CD14-positive monocyte (primary cell): Measurements from ENCODE around the gene PRSS16. TPM values are rescaled to one million over a fixed set of nuclear protein-coding genes. Genes with fewer than 3 reads are reported as not detected.

Experiments used
- DNase-seq, 3 donors: peaks; one replicate each; pipeline ENCODE4 v3.0.0-alpha.2; 2011 to 2022
- H2AFZ ChIP-seq: 2 replicates; pipeline ENCODE4 v1.6.0; 2012; ENCODE audit warnings: mild to moderate bottlenecking, low read depth, low read length, inconsistent platforms; ENCODE audit not compliant: insufficient read depth, poor library complexity, severe bottlenecking
- H3K27ac ChIP-seq, 2 donors: 1 replicate in 1 of 2; 2 replicates in 1 of 2; pipeline ENCODE4 v1.5.1; 2012 to 2013; ENCODE audit warnings: low read length in 2 of 2, control low read depth in 1 of 2, inconsistent platforms in 1 of 2, low read depth in 1 of 2, mild to moderate bottlenecking in 1 of 2
- H3K27me3 ChIP-seq, 2 donors: one replicate each; pipeline versions ENCODE4 v1.6.0 to v1.6.1; 2011 to 2013; ENCODE audit warnings: low read length in 2 of 2; ENCODE audit not compliant: control insufficient read depth in 2 of 2, insufficient read depth in 2 of 2
- H3K36me3 ChIP-seq, 2 donors: replicated peaks in 1 of 2; 1 replicate in 1 of 2; 2 replicates in 1 of 2; pipeline versions ENCODE4 v1.5.1 to v1.6.1; 2012 to 2013; ENCODE audit warnings: low read length in 2 of 2, control low read depth in 1 of 2, inconsistent platforms in 1 of 2, mild to moderate bottlenecking in 1 of 2; ENCODE audit not compliant: insufficient read depth in 2 of 2, control insufficient read depth in 1 of 2
- H3K4me1 ChIP-seq, 2 donors: 1 replicate in 1 of 2; 2 replicates in 1 of 2; pipeline versions ENCODE4 v1.5.1 to v1.6.1; 2012 to 2013; ENCODE audit warnings: low read length in 2 of 2, control low read depth in 1 of 2, inconsistent platforms in 1 of 2, mild to moderate bottlenecking in 1 of 2, moderate library complexity in 1 of 2; ENCODE audit not compliant: insufficient read depth in 2 of 2, control insufficient read depth in 1 of 2
- H3K4me2 ChIP-seq: replicated peaks from 2 replicates; pipeline ENCODE3; 2012; ENCODE audit warnings: low read length, moderate library complexity, mild to moderate bottlenecking; ENCODE audit not compliant: poor library complexity, severe bottlenecking; ENCODE audit errors: extremely low read depth
- H3K4me3 ChIP-seq, 3 experiments: fragments of 200-600 bp in 1 of 3; sonication (generic) in 1 of 3; replicated peaks in 1 of 3; 1 replicate in 2 of 3; 2 replicates in 1 of 3; pipeline ENCODE4 v1.5.1; 2011 to 2013; ENCODE audit warnings: low read length in 3 of 3, mild to moderate bottlenecking in 3 of 3, control low read depth in 2 of 3, low read depth in 2 of 3, inconsistent platforms in 1 of 3, moderate library complexity in 1 of 3
- H3K79me2 ChIP-seq: 2 replicates; pipeline ENCODE4 v1.6.0; 2012; ENCODE audit warnings: mild to moderate bottlenecking, control low read depth, inconsistent platforms, low read length, moderate library complexity; ENCODE audit not compliant: insufficient read depth
- H3K9ac ChIP-seq: 2 replicates; pipeline ENCODE4 v1.6.0; 2017; ENCODE audit warnings: low read length, mild to moderate bottlenecking; ENCODE audit not compliant: insufficient read depth, poor library complexity, severe bottlenecking
- H3K9me3 ChIP-seq, 2 donors: replicated peaks in 1 of 2; 1 replicate in 1 of 2; 2 replicates in 1 of 2; pipeline versions ENCODE4 v1.5.1 to v1.6.1; 2012 to 2013; ENCODE audit warnings: low read length in 2 of 2, control low read depth in 1 of 2; ENCODE audit not compliant: control insufficient read depth in 1 of 2, insufficient read depth in 1 of 2
- H4K20me1 ChIP-seq: 2 replicates; pipeline ENCODE4 v1.6.0; 2012; ENCODE audit warnings: mild to moderate bottlenecking, low read length, control low read depth, moderate library complexity; ENCODE audit not compliant: insufficient read depth
- H3K27ac Mint-ChIP-seq, 7 donors: one replicate each; pipeline ENCODE4 v1.8.0; 2020; ENCODE audit warnings: mild to moderate bottlenecking in 7 of 7, mixed read lengths in 7 of 7, moderate library complexity in 6 of 7, inconsistent platforms in 2 of 7
- H3K27me3 Mint-ChIP-seq, 3 donors: one replicate each; pipeline ENCODE4 v1.8.0; 2021 to 2022; ENCODE audit warnings: low read depth in 3 of 3, mild to moderate bottlenecking in 3 of 3, mixed read lengths in 3 of 3, moderate library complexity in 3 of 3, inconsistent platforms in 1 of 3
- H3K36me3 Mint-ChIP-seq, 2 donors: one replicate each; pipeline ENCODE4 v1.8.0; 2020; ENCODE audit warnings: mixed read lengths in 2 of 2, inconsistent platforms in 1 of 2, mild to moderate bottlenecking in 1 of 2
- H3K4me1 Mint-ChIP-seq: one replicate; pipeline ENCODE4 v1.8.0; 2020; ENCODE audit warnings: mild to moderate bottlenecking, mixed read lengths
- H3K4me3 Mint-ChIP-seq, 2 donors: one replicate each; pipeline ENCODE4 v1.8.0; 2020; ENCODE audit warnings: mild to moderate bottlenecking in 2 of 2, mixed read lengths in 2 of 2, moderate library complexity in 1 of 2
- H3K9me3 Mint-ChIP-seq, 7 donors: one replicate each; pipeline ENCODE4 v1.8.0; 2020 to 2022; ENCODE audit warnings: mixed read lengths in 7 of 7, mild to moderate bottlenecking in 6 of 7, moderate library complexity in 6 of 7, inconsistent platforms in 2 of 7
- CTCF ChIP-seq: fragments of 200-600 bp; IDR thresholded peaks from one replicate; pipeline ENCODE4 v1.8.0; 2022; ENCODE audit warnings: antibody characterized with exemption, mild to moderate bottlenecking
- WGBS: methylation state at CpG from one replicate; pipeline ENCODE4 v1.1.5; 2013; ENCODE audit warnings: missing lambda C conversion rate; ENCODE audit not compliant: insufficient coverage; 5-methylcytosine and 5-hydroxymethylcytosine counted together
- intact Hi-C, 2 donors: fragments of 100-400 bp; cut with micrococcal nuclease; formaldehyde crosslinking; loops; one replicate each; pipeline versions ENCODE4 v1.15.0 to v1.15.1; 2023
- polyA plus RNA-seq, 3 donors: library from polyadenylated mRNA; depleted of rRNA in 1 of 3; unstranded in 2 of 3; stranded (reverse) in 1 of 3; fragments of 300-500 nt in 2 of 3; fragments of >200 nt in 1 of 3; fragmentation: Illumina TruSeq in 2 of 3; gene quantifications; 1 replicate in 2 of 3; 2 replicates in 1 of 3; pipeline ENCODE4 v1.2.3, GENCODE V29; 2012 to 2021

PRSS16 gene
- polyA plus RNA-seq, 3 donors, result not detected

- Histone ChIP-seq H3K36me3 (no peaks in the 10 kb centered on the region), H3K4me2 (no peak overlapping the region), H3K4me3 (no peak overlapping the region), H2AFZ (no peak overlapping the region), H3K9ac (no peak overlapping the region), H3K27me3 (peaks cover 69 to 86% of the 10 kb centered on the region in 2 donors), H3K4me1 (no peaks in the 10 kb centered on the region), H3K9me3 (peaks cover 25 to 62% of the 10 kb centered on the region in 2 donors), H4K20me1 (no peaks in the 10 kb centered on the region), H3K27ac (no peak overlapping the region), H3K79me2 (no peaks in the 10 kb centered on the region)
- Mint-ChIP-seq H3K27me3 (peaks cover 77 to 81% (median 80%) of the 10 kb centered on the region in 3 donors), H3K36me3 (peaks cover 2 to 8% of the 10 kb centered on the region in 2 donors), H3K9me3 (peaks cover 15 to 70% (median 54%) of the 10 kb centered on the region in 7 donors), H3K4me1 (no peaks in the 10 kb centered on the region), H3K4me3 (peak overlapping the region in 1 of 2 donors; percentile 76), H3K27ac (no peak overlapping the region)
- no peak for DNase-seq
- 11% methylated on average over 14 of the region's 27 CpGs for WGBS
- intact Hi-C loops, result loop anchor here in 1 of 2 donors (10.0 kb wide), 1 partner anchor 379 kb away; no protein-coding TSS in a partner anchor
- no peak for TF ChIP-seq CTCF
These were observed 48.7 kb downstream of the PRSS16 start for GRCh38 chr6:27296106-27296783.

GRCh38 chr6:27297484-27297856 lies 50.0 kb downstream of the PRSS16 start:
- Mint-ChIP-seq H3K36me3 (peaks cover 0 to 5% of the 10 kb centered on the region in 2 donors), H3K4me1 (no peaks in the 10 kb centered on the region), H3K27ac (no peak overlapping the region), H3K27me3 (peaks cover 80 to 84% (median 83%) of the 10 kb centered on the region in 3 donors), H3K4me3 (peak overlapping the region in 1 of 2 donors; percentile 62), H3K9me3 (peaks cover 12 to 72% (median 55%) of the 10 kb centered on the region in 7 donors)
- H3K27ac ChIP-seq, result no peak overlapping the region
- no peak overlapping the region for H3K4me3 ChIP-seq
- H3K79me2 ChIP-seq, result no peaks in the 10 kb centered on the region
- intact Hi-C loops, result loop anchor here in 1 of 2 donors (10.0 kb wide), 1 partner anchor 377 kb away; no protein-coding TSS in a partner anchor
- no peaks in the 10 kb centered on the region for H4K20me1 ChIP-seq
- no peaks in the 10 kb centered on the region for H3K4me1 ChIP-seq
- H3K36me3 ChIP-seq, result no peaks in the 10 kb centered on the region
- TF ChIP-seq CTCF, result no peak
- H2AFZ ChIP-seq, result no peak overlapping the region
- peaks cover 60 to 85% of the 10 kb centered on the region in 2 donors for H3K27me3 ChIP-seq
- DNase-seq, result no peak
- H3K9me3 ChIP-seq, result peaks cover 29 to 63% of the 10 kb centered on the region in 2 donors
- H3K4me2 ChIP-seq, result no peak overlapping the region
- WGBS, result 22% methylated on average over 3 of the region's 7 CpGs
- H3K9ac ChIP-seq, result no peak overlapping the region
